DMS153 treated with DMSO at 0.1 percent for 48 hours (cell line): ENCODE data around the gene MZT2B.
"Not testable (repeated sequence)": the region's sequence is repeated elsewhere in the genome, so short reads cannot be mapped to it uniquely, and the experiment has no call there.

ENCODE experiments used
- DNase-seq: peaks from one replicate; lab custom pipeline; 2025; ENCODE audit not compliant: unreplicated experiment; lab: John Stamatoyannopoulos, UW

Gene MZT2B

GRCh38 chr2:130181880-130182682, at the start of gene MZT2B:
TSS of gene MZT2B (plus strand) at chr2:130182262. CDS start at chr2:130182283, 21 bp downstream.
- peak; percentile 69 for DNase-seq

DNA sequence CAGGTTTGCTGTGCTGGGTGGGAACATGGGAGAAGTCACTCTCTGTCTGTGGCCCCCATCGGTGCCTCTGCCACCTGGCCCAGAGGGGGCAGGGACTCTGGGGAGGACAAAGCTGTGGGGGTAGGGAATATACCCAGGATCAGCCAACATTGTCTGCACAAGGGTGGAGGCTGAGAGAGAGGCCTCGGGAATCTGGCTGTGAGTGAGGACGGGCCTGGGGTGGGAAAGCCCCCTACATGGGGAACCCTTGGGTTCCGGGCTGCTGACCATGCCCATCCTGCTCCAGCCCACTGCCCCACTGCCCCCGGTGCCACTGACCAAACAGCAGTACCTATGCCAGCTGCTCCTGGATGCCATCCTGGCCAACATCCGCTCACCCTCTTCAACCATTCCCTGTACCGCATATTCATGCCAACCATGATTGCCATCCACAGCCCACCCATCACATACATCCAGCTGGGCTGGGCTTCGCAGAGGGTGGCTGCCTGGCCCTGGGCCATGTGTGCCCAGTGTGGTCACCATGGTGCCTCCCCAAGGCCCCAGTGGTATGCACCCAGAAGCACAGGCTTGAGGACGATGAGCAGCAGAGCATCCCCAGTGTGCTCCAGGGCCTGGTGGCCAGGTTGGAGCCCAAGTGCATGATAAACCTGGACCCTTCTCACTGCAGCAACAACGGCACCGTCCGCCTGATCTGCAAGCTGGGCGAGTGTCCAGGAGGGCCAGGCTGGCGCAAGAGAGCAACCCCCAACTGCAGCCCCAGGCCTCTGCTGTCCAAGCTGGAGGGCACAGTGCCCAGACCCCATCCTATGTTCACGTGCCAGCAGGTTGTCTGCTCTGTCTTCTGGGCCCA, 46.1 kb upstream of the MZT2B start:
- DNase-seq: no peak

DNA sequence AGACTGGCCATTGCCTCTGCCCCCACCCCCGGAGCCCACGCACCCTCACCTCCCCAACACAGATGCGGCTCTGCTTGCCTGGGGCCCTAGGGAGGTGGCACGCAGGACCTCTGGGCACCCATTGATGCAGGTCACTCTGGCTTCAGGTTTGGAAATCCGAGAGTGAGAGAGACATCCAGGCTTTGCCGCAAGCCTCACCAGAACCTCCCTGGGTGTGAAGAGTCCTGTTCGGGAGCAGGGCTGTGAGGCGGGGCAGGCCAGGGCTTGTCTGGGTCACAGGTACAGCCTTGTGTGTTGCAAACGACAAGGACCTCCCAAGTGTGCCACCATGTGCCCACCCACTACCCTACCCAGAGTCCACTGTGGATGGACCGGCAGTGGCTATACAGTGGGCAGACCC, 45.5 kb upstream of the MZT2B start:
- DNase-seq: not testable (repeated sequence)

DNA sequence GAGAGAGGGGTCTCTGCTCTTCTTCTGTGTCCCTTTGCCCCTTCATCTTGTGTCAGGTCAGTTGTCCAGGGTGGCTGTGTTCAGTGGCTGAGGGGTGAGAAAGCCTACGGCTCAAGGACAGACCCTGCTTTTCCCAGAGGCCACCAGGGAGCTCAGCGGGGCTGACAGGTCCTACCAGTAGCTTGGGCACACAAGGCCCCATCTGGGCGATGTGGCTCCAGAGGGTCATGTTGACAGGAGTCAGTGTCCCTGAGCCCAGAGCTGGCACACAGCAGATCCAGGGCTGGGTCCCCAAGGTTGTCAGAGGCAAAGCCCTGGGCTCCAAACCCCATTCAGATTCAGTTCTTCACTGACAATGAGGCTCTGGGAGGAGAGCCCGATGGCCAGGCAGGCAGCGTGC, 44.9 kb upstream of the MZT2B start:
- not testable (repeated sequence) for DNase-seq

DNA sequence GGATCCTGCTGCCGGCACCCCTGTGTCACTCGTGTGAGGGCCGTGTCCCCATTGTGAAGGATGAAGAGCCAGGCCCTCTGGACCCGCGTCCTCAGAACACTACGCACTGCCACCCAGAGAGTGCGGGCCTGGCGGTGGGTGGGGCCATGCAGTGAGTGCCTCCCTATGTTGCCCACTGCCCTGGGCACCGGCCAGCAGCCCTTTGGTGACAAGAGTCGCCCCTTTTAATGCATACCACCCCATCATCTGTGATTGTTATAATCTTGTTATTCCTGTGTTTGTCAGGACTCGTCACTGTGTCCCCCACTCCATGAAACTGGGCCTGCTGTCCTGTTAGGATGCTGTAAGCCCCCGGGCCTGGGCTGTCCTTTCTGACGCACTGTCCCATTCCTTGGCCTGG, 43.7 kb upstream of the MZT2B start:
- DNase-seq: not testable (repeated sequence)

- DNase-seq: not testable (repeated sequence)
Measured at GRCh38 chr2:130138841-130139251, 43.2 kb upstream of the MZT2B start.

DNA sequence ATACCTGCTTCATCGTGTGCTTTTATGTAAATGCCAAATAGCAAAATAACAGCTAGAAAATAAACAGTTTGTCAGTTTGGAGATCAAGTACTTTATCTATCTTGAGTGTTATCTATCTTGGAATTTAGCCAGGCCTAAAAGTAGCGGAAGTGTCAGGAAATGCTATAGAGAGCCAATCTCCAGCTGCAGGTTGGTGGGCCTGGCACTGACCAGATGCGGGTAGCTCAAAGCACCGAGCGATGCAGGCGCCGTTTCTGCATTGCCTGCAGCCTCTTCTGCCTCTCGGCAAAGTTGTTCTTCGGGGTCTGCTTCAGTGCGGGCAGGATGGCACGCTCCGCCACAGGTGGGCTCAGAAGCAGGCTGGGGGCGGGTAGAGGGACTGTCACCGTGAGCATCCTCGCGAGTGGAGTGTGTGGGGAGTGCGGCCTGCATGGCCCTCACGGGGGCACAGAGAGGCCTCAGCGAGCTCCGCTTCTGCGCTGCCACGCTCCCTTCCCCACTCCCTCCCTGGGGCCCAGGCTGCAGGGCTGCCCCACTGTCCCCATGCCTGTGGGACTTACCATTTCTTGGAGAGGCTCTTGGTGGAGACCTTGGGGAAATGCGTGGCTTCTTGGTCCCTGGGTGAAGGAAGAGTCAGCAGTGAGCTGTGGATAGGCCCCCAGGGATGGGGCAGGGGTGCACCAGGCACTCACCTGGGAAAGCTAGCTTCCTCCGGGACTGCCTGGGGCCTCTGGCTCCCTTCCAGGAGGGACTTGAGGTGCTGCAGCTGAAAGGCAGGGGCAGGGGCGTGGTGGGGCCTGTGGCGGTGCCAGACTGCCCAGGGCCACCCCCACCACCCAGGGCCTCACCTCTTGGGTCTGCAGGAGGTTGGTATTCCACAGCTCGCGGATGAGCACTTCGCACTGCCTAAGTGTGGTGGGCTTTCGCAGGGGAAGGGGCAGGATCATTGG, 42.5 kb upstream of the MZT2B start:
- DNase-seq: not testable (repeated sequence)

DNA sequence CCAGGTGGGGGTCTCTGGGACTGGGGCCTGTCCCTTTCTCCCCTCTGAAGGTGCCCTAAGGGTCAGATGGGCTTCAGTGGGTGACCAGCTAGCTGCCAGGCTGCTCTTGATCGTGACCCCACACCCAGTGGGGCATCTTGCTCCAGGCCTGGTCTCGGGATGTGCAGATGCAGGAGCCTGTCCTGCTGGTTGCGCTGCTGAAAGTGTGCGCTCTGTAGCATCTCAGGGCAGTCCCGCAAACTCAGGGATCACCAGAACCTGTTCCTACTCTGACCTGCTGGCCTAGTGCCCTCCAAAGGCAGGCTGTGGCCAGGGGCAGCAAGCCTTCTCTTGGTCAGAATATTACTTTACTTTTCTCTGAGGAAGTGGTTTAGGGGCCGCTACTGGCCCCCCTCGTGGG, 41.5 kb upstream of the MZT2B start:
- DNase-seq: not testable (repeated sequence)

GRCh38 chr2:130141002-130141401, 41.1 kb upstream of the MZT2B start:
- DNase-seq: not testable (repeated sequence)

DNA sequence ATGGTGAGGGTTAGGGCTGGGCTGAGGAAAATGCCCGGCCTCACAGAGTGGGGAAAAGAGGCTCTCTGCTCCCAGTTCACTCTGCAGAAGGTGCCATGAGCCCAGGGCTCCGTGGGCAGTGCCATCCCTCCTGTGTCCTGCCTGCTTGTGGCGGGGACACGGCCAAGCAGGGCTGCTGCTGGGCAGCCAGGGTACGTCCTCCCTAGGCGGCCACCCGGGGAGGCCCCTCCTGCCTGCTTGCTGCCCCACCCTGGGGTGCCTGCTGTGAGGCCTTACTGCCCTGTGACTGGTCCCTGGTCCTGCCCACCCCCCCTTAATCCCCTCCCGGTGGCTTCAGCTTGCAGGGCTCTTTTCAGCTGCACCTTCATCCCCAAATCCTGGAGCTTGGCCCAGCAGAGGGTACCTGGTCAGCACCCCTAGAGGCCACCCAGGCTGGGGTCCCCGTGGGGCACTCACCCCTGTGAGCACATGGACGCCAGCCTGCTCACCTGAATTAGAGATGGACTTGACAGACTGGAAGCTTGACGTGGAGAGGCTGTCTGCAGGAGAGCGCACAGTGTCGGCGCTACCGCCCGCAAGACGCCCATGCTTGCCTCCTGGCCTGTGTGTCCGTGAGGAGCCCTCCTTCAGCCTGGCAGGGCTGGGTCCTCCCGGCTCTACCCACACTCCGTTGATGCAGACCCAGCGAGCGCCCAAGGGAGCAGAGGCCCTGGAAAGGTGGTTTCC, 40.3 kb upstream of the MZT2B start:
- not testable (repeated sequence) for DNase-seq

GRCh38 chr2:130142396-130143265, 39.4 kb upstream of the MZT2B start:
- not testable (repeated sequence) for DNase-seq

DNA sequence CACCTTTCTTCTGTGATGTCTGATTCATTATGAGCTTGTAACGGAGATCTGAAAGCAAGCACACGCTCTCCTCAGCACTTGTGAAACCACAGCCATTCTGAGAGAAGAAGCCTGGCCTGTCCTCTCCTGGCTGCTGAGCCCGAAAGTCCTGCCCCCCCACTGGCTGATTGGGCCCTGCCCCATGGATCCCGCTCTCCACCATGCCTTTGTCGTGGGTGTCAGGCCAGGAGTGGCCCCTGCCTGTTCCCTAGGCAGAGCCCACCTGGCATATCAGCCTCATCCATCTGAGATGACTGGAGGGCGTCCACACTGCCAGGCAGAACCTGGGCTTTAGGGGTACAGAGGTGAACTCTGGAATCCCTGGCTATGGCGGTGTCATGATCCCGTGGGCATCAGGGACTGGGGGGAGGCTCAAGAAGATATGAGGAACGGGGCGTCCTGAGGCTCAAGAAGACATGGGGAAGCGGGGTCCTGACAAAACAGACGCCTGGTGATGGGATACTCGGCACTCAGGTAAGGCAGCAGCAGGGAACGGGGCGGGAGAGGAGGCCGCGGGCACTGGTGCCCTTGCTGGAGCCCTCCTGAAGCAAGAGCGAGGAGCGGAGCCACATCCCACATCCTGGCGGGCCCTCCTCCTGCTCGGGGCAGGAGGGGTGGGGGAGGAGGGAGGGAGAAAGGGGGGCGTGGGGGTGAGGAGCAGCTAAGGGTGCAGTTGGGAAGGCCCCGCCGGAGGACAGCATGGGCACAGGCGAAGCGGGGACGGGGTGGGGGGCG, 38.6 kb upstream of the MZT2B start:
- DNase-seq: not testable (repeated sequence)

DNA sequence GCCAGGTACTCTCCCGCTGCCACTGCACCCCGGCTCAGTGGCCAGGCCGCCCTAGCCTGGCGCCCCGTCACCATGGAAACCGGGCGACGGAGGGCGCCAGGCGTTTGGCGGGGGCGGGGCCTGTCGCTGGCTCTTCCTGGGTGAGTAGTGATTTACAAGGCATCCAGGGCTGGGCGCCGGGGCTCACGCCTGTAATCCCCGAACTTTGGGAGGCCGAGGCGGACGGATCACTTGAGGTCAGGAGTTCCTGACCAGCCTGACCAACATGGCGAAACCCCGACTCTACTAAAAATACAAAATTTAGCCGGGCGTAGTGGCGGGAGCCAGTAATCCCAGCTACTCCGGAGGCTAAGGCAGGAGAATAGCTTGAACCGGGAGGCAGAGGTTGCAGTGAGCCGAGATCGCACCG, 37.1 kb upstream of the MZT2B start, which contains the start of gene CCDC74B:
Gene CCDC74B (minus strand): TSS at position 107 of the 409 bp plus-strand sequence. CDS start 116 bp downstream, outside the sequence.
- peak; percentile 7 for DNase-seq

- DNase-seq: peak; percentile 63
Measured at GRCh38 chr2:130148515-130148914, 33.5 kb upstream of the MZT2B start.

- DNase-seq: no peak
Measured at GRCh38 chr2:130150181-130151144, 31.6 kb upstream of the MZT2B start.

- not testable (repeated sequence) for DNase-seq
Measured at GRCh38 chr2:130151145-130151512, 30.9 kb upstream of the MZT2B start.
